ENCODE data around the gene ZCCHC8.

Gene ZCCHC8

GRCh38 chr12:122421821-122422729 is 78.7 kb downstream of the ZCCHC8 start, which contains the start of gene CLIP1:
Gene CLIP1 (minus strand): TSS chr12:122422669. CDS start chr12:122380452, 42,217 bp downstream.
- DNase-seq, result peak; percentile 62 to 72
